ENCODE results near the gene OR6C1. TPM values are rescaled to one million over a fixed set of nuclear protein-coding genes. Genes with fewer than 3 reads are reported as not detected.
"Not testable (repeated sequence)": the region's sequence is repeated elsewhere in the genome, so short reads cannot be mapped to it uniquely, and the experiment has no call there.

OR6C1 gene
- not detected for total RNA-seq
- polyA plus RNA-seq = not detected

- no peak within 1 kb of the TSS for H3K4me3 ChIP-seq (ENCODE audit: low read depth, low read length)
- no peaks in the 10 kb centered on the region for H3K36me3 ChIP-seq (ENCODE audit: insufficient read depth)
- DNase-seq (ENCODE audit: extremely low spot score) = no peak
- no peaks in the 10 kb centered on the region for H3K4me1 ChIP-seq (ENCODE audit: insufficient read depth)
- no peak within 1 kb of the TSS for H3K27ac ChIP-seq (ENCODE audit: low read depth)
- WGBS = 62% methylated on average over 2 of the region's 2 CpGs
These were observed at the start of gene OR6C1 for GRCh38 chr12:55314043-55314442. Gene OR6C1 (plus strand): TSS chr12:55314343. CDS start chr12:55320600, 6,257 bp downstream.

GRCh38 chr12:55280991-55281390 is 33.2 kb upstream of the OR6C1 start:
- H3K4me3 ChIP-seq (ENCODE audit: low read depth, low read length) = no peak overlapping the region
- no peak for DNase-seq (ENCODE audit: extremely low spot score)
- no peaks in the 10 kb centered on the region for H3K36me3 ChIP-seq (ENCODE audit: insufficient read depth)
- H3K4me1 ChIP-seq (ENCODE audit: insufficient read depth) = no peaks in the 10 kb centered on the region
- 67% methylated on average over 2 of the region's 2 CpGs for WGBS
- H3K27ac ChIP-seq (ENCODE audit: low read depth) = no peak overlapping the region

GRCh38 chr12:55289999-55290398 is 24.1 kb upstream of the OR6C1 start:
- no peak overlapping the region for H3K4me3 ChIP-seq (ENCODE audit: low read depth, low read length)
- H3K27ac ChIP-seq (ENCODE audit: low read depth) = no peak overlapping the region
- no peaks in the 10 kb centered on the region for H3K36me3 ChIP-seq (ENCODE audit: insufficient read depth)
- DNase-seq (ENCODE audit: extremely low spot score) = no peak
- 41% methylated on average over 2 of the region's 2 CpGs for WGBS
- H3K4me1 ChIP-seq (ENCODE audit: insufficient read depth) = no peaks in the 10 kb centered on the region

GRCh38 chr12:55296469-55296868 is 17.7 kb upstream of the OR6C1 start, which contains the start of gene OR6C6:
Gene OR6C6 (minus strand): TSS chr12:55296569. CDS start chr12:55295232, 1,337 bp downstream.
- WGBS = 78% methylated on average over 2 of the region's 2 CpGs
- no peaks in the 10 kb centered on the region for H3K4me1 ChIP-seq (ENCODE audit: insufficient read depth)
- DNase-seq (ENCODE audit: extremely low spot score) = no peak
- H3K27ac ChIP-seq (ENCODE audit: low read depth) = no peak within 1 kb of the TSS
- H3K36me3 ChIP-seq (ENCODE audit: insufficient read depth) = no peaks in the 10 kb centered on the region
- H3K4me3 ChIP-seq (ENCODE audit: low read depth, low read length) = no peak within 1 kb of the TSS

GRCh38 chr12:55320201-55320600 is 6.1 kb downstream of the OR6C1 start:
- WGBS = 78% methylated on average over 4 of the region's 4 CpGs
- Histone ChIP-seq H3K36me3 (ENCODE audit: insufficient read depth) (no peaks in the 10 kb centered on the region), H3K4me1 (ENCODE audit: insufficient read depth) (no peaks in the 10 kb centered on the region), H3K4me3 (ENCODE audit: low read depth, low read length) (no peak overlapping the region), H3K27ac (ENCODE audit: low read depth) (no peak overlapping the region)
- DNase-seq (ENCODE audit: extremely low spot score) = no peak

- 90% methylated on average over 6 of the region's 6 CpGs for WGBS
- not testable (repeated sequence) for H3K27ac ChIP-seq (ENCODE audit: low read depth); H3K4me3 ChIP-seq (ENCODE audit: low read depth, low read length); DNase-seq (ENCODE audit: extremely low spot score); H3K36me3 ChIP-seq (ENCODE audit: insufficient read depth); H3K4me1 ChIP-seq (ENCODE audit: insufficient read depth)
These were observed 11.7 kb downstream of the OR6C1 start for GRCh38 chr12:55325801-55326200.

- Histone ChIP-seq H3K27ac (ENCODE audit: low read depth) (no peak within 1 kb of the TSS), H3K4me1 (ENCODE audit: insufficient read depth) (no peaks in the 10 kb centered on the region), H3K4me3 (ENCODE audit: low read depth, low read length) (no peak within 1 kb of the TSS), H3K36me3 (ENCODE audit: insufficient read depth) (no peaks in the 10 kb centered on the region)
- DNase-seq (ENCODE audit: extremely low spot score) = no peak
- 90% methylated on average over 1 of the region's 1 CpG for WGBS
These were observed 16.3 kb downstream of the OR6C1 start, which contains the start of gene OR6C3 for GRCh38 chr12:55330446-55330845. Gene OR6C3 (plus strand): TSS chr12:55330746. CDS start chr12:55331701, 955 bp downstream.

GRCh38 chr12:55336002-55336401 is 21.9 kb downstream of the OR6C1 start:
- DNase-seq (ENCODE audit: extremely low spot score) = no peak
- WGBS = 87% methylated on average over 10 of the region's 10 CpGs
- no peaks in the 10 kb centered on the region for H3K4me1 ChIP-seq (ENCODE audit: insufficient read depth)
- H3K27ac ChIP-seq (ENCODE audit: low read depth) = no peak overlapping the region
- H3K36me3 ChIP-seq (ENCODE audit: insufficient read depth) = no peaks in the 10 kb centered on the region
- no peak overlapping the region for H3K4me3 ChIP-seq (ENCODE audit: low read depth, low read length)

GRCh38 chr12:55355338-55355737 is 41.2 kb downstream of the OR6C1 start:
- H3K4me1 ChIP-seq (ENCODE audit: insufficient read depth); H3K27ac ChIP-seq (ENCODE audit: low read depth); DNase-seq (ENCODE audit: extremely low spot score); H3K36me3 ChIP-seq (ENCODE audit: insufficient read depth); H3K4me3 ChIP-seq (ENCODE audit: low read depth, low read length): not testable (repeated sequence)
- WGBS = 60% methylated on average over 4 of the region's 4 CpGs

- Histone ChIP-seq H3K4me3 (ENCODE audit: low read depth, low read length) (no peak within 1 kb of the TSS), H3K27ac (ENCODE audit: low read depth) (no peak within 1 kb of the TSS), H3K4me1 (ENCODE audit: insufficient read depth) (no peaks in the 10 kb centered on the region), H3K36me3 (ENCODE audit: insufficient read depth) (no peaks in the 10 kb centered on the region)
- DNase-seq (ENCODE audit: extremely low spot score) = no peak
- WGBS = 84% methylated on average over 4 of the region's 4 CpGs
These were observed 48.5 kb downstream of the OR6C1 start, which contains the start of gene OR6C75 for GRCh38 chr12:55362675-55363074. Gene OR6C75 (plus strand): TSS chr12:55362975. CDS start chr12:55365111, 2,136 bp downstream.

GRCh38 chr12:55365086-55365485 is 50.9 kb downstream of the OR6C1 start:
- Histone ChIP-seq H3K27ac (ENCODE audit: low read depth) (no peak overlapping the region), H3K36me3 (ENCODE audit: insufficient read depth) (no peaks in the 10 kb centered on the region), H3K4me3 (ENCODE audit: low read depth, low read length) (no peak overlapping the region), H3K4me1 (ENCODE audit: insufficient read depth) (no peaks in the 10 kb centered on the region)
- no peak for DNase-seq (ENCODE audit: extremely low spot score)
- 67% methylated on average over 3 of the region's 3 CpGs for WGBS

Other genes with a start within 250 kb of the OR6C1 start
- not detected for gene OR9K2, start 187.9 kb upstream of the OR6C1 start, total RNA-seq
- gene OR9K2, start 187.9 kb upstream of the OR6C1 start, polyA plus RNA-seq = not detected
- gene OR10A7, start 93.3 kb upstream of the OR6C1 start, total RNA-seq = not detected
- gene OR10A7, start 93.3 kb upstream of the OR6C1 start, polyA plus RNA-seq = not detected
- not detected for gene OR6C74, start 69.7 kb upstream of the OR6C1 start, total RNA-seq
- gene OR6C74, start 69.7 kb upstream of the OR6C1 start, polyA plus RNA-seq = not detected
- not detected for gene OR6C6, start 17.8 kb upstream of the OR6C1 start, total RNA-seq
- gene OR6C6, start 17.8 kb upstream of the OR6C1 start, polyA plus RNA-seq = not detected
- gene OR6C3, start 16.4 kb downstream of the OR6C1 start, total RNA-seq = not detected
- gene OR6C3, start 16.4 kb downstream of the OR6C1 start, polyA plus RNA-seq = not detected
- gene OR6C75, start 48.6 kb downstream of the OR6C1 start, total RNA-seq = not detected
- gene OR6C75, start 48.6 kb downstream of the OR6C1 start, polyA plus RNA-seq = not detected
- not detected for gene OR6C65, start 86.2 kb downstream of the OR6C1 start, total RNA-seq
- not detected for gene OR6C65, start 86.2 kb downstream of the OR6C1 start, polyA plus RNA-seq
- not detected for gene OR6C76, start 111.9 kb downstream of the OR6C1 start, total RNA-seq
- not detected for gene OR6C76, start 111.9 kb downstream of the OR6C1 start, polyA plus RNA-seq
- 0.42 TPM for gene OR6C2, start 129.7 kb downstream of the OR6C1 start, total RNA-seq
- not detected for gene OR6C2, start 129.7 kb downstream of the OR6C1 start, polyA plus RNA-seq
- gene OR6C70, start 155.8 kb downstream of the OR6C1 start, total RNA-seq = not detected
- gene OR6C70, start 155.8 kb downstream of the OR6C1 start, polyA plus RNA-seq = not detected
- gene OR6C68, start 178.0 kb downstream of the OR6C1 start, total RNA-seq = not detected
- gene OR6C68, start 178.0 kb downstream of the OR6C1 start, polyA plus RNA-seq = not detected
- not detected for gene OR6C4, start 235.3 kb downstream of the OR6C1 start, total RNA-seq
- gene OR6C4, start 235.3 kb downstream of the OR6C1 start, polyA plus RNA-seq = not detected

Data from urinary bladder (tissue), 4 donors.